Measurements from ENCODE around the gene SULT1B1. TPM values are rescaled to one million over a fixed set of nuclear protein-coding genes. Genes with fewer than 3 reads are reported as not detected.

The SULT1B1 gene
- total RNA-seq: 1 to 10 TPM in 2 of 4 donors, under 1 TPM in 2; 0.39 to 3.3 (median 1.1) TPM

- WGBS, 2 donors: 39 to 47% methylated on average over 2 of the region's 2 CpGs
- peak within 1 kb of the TSS in 1 of 4 donors; percentile 9 for H3K27ac ChIP-seq
- H3K36me3 ChIP-seq: no peaks in the 10 kb centered on the region
- H3K4me3 ChIP-seq: no peak within 1 kb of the TSS
- peaks cover 0 to 6% (median 0%) of the 10 kb centered on the region in 4 donors for H3K4me1 ChIP-seq
- no peaks in the 10 kb centered on the region for H3K9me3 ChIP-seq
- DNase-seq (ENCODE audit: low spot score in 2 of 2): peak in 1 of 2 donors; percentile 17
- peak in 1 of 2 donors; percentile 25 for TF ChIP-seq EP300 (IDR thresholded peaks at IDR 0.05)
- TF ChIP-seq, protein P1, sequence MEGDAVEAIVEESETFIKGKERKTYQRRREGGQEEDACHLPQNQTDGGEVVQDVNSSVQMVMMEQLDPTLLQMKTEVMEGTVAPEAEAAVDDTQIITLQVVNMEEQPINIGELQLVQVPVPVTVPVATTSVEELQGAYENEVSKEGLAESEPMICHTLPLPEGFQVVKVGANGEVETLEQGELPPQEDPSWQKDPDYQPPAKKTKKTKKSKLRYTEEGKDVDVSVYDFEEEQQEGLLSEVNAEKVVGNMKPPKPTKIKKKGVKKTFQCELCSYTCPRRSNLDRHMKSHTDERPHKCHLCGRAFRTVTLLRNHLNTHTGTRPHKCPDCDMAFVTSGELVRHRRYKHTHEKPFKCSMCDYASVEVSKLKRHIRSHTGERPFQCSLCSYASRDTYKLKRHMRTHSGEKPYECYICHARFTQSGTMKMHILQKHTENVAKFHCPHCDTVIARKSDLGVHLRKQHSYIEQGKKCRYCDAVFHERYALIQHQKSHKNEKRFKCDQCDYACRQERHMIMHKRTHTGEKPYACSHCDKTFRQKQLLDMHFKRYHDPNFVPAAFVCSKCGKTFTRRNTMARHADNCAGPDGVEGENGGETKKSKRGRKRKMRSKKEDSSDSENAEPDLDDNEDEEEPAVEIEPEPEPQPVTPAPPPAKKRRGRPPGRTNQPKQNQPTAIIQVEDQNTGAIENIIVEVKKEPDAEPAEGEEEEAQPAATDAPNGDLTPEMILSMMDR (IDR thresholded peaks at IDR 0.05): no peak
- H3K27me3 ChIP-seq: no peaks in the 10 kb centered on the region
Measured at GRCh38 chr4:69760455-69760854, at the start of gene SULT1B1. TSS of gene SULT1B1 (minus strand) at chr4:69760620. CDS start at chr4:69755217, 5,403 bp downstream.

DNA sequence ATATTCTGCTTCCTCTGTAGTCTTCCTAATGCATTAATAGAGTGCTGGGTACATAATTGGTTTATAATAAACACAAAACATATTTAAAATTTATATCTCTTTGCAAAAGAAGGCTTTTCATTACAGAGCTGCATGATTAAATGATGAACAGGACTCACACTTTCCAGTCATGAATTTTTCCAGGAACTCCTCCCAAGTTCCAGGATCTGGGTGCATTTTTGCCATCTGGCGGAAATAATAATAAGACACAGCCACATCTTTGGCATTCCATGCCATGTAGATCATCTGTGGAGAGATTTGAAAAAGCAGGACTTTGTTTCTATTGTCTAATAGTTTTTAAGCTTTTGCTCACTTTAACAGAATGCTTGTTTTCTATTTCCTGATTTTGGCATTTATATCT, 40.2 kb upstream of the SULT1B1 start:
- H3K36me3 ChIP-seq: no peaks in the 10 kb centered on the region
- H3K27ac ChIP-seq: no peak overlapping the region
- 62 to 71% methylated on average over 1 of the region's 1 CpG for WGBS, 2 donors
- H3K4me3 ChIP-seq: no peak overlapping the region
- no peaks in the 10 kb centered on the region for H3K27me3 ChIP-seq
- TF ChIP-seq EP300 (IDR thresholded peaks at IDR 0.05): no peak
- H3K4me1 ChIP-seq: no peaks in the 10 kb centered on the region
- peaks cover 0 to 8% (median 0%) of the 10 kb centered on the region in 4 donors for H3K9me3 ChIP-seq
- no peak for DNase-seq (ENCODE audit: low spot score in 2 of 2)

DNA sequence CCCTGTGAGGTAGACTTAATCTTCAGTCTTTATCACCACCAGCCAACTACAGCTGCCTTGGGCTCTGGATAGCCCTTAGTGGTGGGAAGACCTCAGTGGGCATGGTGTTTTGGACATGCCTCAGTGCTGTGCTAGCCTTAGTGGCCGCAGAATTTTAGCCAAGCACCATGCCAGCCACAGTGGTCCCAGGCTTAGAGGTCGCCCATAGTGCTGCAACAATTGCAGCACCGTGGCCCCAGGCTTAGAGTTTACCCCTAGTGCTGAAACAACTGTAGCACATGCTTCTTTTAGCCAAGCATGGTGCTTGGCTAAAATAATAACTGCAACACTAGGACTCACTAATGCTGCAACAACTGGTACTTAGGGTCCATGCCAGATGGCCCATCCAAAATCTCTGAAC, 38.9 kb upstream of the SULT1B1 start:
- DNase-seq (ENCODE audit: low spot score in 2 of 2): no peak
- Histone ChIP-seq H3K27ac (no peak overlapping the region), H3K27me3 (no peaks in the 10 kb centered on the region), H3K9me3 (peaks cover 0 to 8% (median 0%) of the 10 kb centered on the region in 4 donors), H3K4me3 (no peak overlapping the region), H3K4me1 (no peaks in the 10 kb centered on the region), H3K36me3 (no peaks in the 10 kb centered on the region)
- TF ChIP-seq EP300 (IDR thresholded peaks at IDR 0.05): no peak
- no peak for TF ChIP-seq POLR2A (IDR thresholded peaks at IDR 0.05)
- WGBS, 2 donors: 86 to 93% methylated on average over 3 of the region's 3 CpGs

GRCh38 chr4:69793732-69794131, 33.3 kb upstream of the SULT1B1 start:
- no peaks in the 10 kb centered on the region for H3K4me1 ChIP-seq
- no peak overlapping the region for H3K27ac ChIP-seq
- no peaks in the 10 kb centered on the region for H3K9me3 ChIP-seq
- TF ChIP-seq EP300 (IDR thresholded peaks at IDR 0.05) (no peak), POLR2A (IDR thresholded peaks at IDR 0.05) (no peak)
- TF ChIP-seq, protein P1 (IDR thresholded peaks at IDR 0.05): no peak
- H3K4me3 ChIP-seq: no peak overlapping the region
- no peaks in the 10 kb centered on the region for H3K36me3 ChIP-seq
- no peak for DNase-seq (ENCODE audit: low spot score in 2 of 2)
- H3K27me3 ChIP-seq: no peaks in the 10 kb centered on the region

GRCh38 chr4:69787879-69788278, 27.5 kb upstream of the SULT1B1 start:
- no peak for TF ChIP-seq EP300 (IDR thresholded peaks at IDR 0.05)
- TF ChIP-seq, protein P1 (IDR thresholded peaks at IDR 0.05): no peak
- TF ChIP-seq POLR2A (IDR thresholded peaks at IDR 0.05): no peak
- no peaks in the 10 kb centered on the region for H3K4me1 ChIP-seq
- H3K4me3 ChIP-seq: no peak overlapping the region
- peaks cover 0 to 4% (median 0%) of the 10 kb centered on the region in 4 donors for H3K9me3 ChIP-seq
- no peak overlapping the region for H3K27ac ChIP-seq
- DNase-seq (ENCODE audit: low spot score in 2 of 2): no peak
- no peaks in the 10 kb centered on the region for H3K36me3 ChIP-seq
- H3K27me3 ChIP-seq: no peaks in the 10 kb centered on the region

DNA sequence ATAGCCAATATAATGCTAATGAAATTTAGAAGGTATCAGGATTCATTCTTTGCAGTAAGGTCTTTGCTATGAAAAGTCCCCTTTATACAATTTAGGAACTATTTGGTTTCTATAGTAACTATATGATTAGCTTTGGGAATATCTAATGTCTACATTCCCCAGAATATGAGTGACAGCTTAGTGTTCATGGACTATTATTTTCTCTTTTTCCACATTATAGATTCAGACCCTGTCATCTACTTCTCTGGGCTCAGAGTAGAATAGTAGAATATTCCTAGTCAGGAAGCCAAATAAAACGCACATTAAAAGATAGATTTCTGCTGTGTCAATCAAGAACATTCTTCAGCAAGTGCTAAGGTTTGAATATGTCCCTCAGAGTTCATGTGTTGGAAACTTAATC, 26.1 kb upstream of the SULT1B1 start:
- WGBS, 2 donors: 86 to 91% methylated on average over 1 of the region's 1 CpG
- Histone ChIP-seq H3K4me1 (no peaks in the 10 kb centered on the region), H3K36me3 (no peaks in the 10 kb centered on the region), H3K27ac (no peak overlapping the region), H3K9me3 (peaks cover 0 to 8% (median 0%) of the 10 kb centered on the region in 4 donors), H3K4me3 (no peak overlapping the region), H3K27me3 (no peaks in the 10 kb centered on the region)
- DNase-seq (ENCODE audit: low spot score in 2 of 2): no peak
- TF ChIP-seq, protein P1 (IDR thresholded peaks at IDR 0.05): no peak
- TF ChIP-seq POLR2A (IDR thresholded peaks at IDR 0.05): no peak
- no peak for TF ChIP-seq EP300 (IDR thresholded peaks at IDR 0.05)

All from tibial nerve (tissue), 4 donors.